NCI-H526 treated with DMSO at 0.1 percent for 48 hours (cell line): ENCODE data around the gene MISP.

Experiments
- DNase-seq: peaks from one replicate; lab custom pipeline; 2025; lab: John Stamatoyannopoulos, UW

The MISP gene

DNA sequence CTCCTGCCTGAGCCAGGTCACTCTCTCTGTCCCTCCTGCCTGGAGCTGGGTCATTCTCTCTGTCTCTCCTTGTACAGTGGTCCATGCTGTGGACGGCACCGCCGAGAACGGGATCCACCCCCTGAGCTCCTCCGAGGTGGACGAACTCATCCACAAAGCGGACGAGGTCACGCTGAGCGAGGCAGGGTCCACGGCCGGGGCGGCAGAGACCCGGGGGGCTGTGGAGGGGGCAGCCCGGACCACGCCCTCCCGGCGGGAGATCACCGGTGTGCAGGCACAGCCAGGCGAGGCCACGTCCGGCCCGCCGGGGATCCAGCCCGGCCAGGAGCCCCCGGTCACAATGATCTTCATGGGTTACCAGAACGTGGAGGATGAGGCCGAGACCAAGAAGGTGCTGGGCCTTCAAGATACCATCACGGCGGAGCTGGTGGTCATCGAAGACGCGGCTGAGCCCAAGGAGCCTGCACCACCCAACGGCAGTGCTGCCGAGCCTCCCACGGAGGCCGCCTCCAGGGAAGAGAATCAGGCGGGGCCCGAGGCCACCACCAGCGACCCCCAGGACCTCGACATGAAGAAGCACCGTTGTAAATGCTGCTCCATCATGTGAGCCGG lies 4.6 kb upstream of the MISP start:
- DNase-seq: no peak

DNA sequence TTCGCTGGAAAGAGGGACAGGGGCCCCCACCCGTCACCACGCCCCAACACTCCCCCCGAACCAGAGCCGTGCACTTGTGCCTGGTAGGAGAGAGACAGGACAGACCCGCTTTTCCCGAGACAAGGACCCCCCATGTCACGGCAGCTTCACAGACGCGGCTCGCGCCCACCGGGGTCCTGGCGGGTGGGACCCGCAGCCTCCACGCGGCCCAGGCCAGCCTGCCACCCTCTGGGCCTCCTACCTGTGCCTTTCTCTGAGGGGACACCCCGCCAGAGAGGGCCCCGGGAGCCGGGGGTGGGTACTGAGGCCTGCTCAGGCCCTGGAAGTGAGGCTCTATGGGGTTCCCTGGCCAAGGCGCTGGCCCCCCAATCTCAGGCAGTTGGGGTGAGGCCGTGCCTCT lies 4.0 kb upstream of the MISP start:
- no peak for DNase-seq

DNA sequence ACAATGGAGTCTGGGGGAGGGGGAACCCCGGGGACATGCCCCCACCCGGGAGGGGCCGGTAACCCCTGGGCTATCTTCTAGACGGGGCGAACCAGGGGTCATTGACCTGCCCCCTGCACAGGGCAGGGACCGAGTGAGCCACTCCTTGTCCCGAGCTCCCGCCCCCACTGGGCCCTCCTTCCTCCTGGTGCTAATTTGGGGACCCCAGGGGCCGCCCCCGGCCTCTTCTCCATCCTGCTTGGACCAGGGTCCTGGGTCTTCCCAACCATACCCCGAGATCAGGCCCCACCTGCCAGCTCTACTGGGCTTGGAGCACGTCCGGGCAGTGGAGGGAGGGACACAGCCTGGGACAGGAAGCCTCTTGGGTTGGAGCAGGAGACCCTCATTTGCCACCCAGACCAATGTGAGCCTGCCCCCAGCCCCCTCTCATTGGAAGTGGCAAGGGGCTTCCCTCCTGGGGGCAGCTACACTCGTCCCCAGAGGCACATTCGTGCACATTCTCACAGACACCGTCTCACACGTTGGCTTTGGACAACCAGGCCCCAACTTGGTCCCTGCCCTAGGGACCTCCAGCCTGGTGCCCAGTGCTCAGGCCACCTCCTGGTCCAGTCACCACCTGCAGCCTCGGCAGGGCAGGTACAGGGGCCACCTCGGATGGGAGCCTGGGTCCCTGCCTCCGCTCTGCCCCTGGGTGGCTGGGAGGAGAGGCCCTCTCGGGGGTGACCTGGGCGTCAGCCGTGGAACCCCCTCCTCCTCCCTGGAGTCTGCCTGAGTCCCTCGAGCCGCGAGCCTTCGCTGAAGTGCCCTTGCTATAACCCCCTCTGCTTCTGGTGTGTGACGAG lies 3.3 kb upstream of the MISP start:
- no peak for DNase-seq

DNA sequence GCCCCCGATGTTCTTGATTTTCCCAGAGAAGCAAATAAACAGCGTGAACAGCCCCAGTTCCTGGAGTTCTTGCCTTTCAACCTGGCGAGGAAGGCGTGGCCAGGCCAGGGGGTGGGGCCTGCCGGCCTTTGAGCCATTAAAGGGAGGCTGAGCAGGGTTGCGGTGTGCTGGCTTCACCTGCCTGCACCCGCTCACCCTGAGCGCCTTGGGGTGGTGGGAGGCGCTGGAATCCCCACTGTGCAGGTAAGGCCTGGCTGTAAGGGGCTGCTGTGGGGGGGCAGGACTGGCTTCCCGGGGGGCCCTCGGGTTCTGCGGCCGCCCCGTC lies 2.7 kb upstream of the MISP start:
- no peak for DNase-seq

DNA sequence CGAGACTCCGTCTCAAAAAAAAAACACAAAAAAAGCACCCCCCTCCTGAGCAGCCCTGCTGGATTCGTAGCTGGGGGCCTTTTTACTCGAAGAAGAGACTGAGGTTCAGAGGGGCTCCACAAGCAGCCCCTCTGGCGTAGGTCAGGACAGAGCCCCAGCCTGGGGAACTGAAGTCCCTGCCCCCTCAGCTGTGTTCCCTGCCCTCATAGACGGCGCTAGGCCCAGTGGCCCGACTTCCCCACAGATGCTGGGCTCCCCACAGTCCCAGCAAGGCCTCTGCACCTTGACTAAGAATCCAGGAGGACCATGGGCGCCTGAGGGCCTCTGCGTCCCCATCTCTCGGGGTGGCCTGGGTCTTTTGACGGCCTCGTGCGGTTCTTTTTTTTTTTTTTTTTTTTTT lies 1.1 kb upstream of the MISP start:
- no peak for DNase-seq

DNA sequence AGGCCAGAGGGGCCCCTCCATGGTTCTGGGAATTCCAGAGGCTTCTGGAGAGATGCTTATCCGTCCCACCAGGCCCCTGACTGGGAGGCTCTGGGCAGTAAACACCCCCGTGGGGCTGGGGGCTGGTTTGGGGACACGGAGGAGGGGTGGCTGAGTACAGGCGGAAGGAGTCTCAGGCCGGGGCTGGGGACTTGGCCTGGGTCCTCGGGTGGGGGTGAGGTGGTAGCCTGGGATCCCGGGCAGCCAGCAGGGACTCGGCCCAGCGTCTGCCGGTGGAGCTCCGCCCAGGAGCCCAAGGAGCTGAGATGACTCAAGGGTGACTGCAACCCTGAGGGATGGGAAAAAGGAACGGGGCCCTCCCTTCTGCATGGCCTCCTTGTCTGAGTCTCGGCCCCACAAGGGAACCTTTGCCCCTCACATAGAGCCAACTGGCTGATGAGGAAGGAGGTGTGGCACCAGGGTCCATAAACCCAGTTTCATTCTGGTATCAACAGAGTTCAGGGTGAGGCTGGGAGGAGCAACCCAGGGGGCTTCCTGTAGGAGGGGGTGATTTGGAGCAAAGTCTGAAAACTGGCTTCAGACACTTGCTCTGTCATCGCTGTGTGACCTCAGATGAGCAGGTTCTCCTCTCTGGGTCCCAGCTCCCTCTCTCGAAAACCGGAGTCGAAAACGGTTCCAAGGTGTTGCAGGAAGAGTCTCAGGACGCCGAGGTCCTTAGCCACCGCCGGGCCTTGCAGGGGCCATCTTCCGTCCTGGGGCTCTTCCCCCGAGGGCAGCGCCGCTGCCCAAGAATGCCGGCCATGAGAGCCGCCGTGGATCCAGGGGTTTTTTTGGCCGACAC lies 809 bp downstream of the MISP start:
- DNase-seq: no peak

DNA sequence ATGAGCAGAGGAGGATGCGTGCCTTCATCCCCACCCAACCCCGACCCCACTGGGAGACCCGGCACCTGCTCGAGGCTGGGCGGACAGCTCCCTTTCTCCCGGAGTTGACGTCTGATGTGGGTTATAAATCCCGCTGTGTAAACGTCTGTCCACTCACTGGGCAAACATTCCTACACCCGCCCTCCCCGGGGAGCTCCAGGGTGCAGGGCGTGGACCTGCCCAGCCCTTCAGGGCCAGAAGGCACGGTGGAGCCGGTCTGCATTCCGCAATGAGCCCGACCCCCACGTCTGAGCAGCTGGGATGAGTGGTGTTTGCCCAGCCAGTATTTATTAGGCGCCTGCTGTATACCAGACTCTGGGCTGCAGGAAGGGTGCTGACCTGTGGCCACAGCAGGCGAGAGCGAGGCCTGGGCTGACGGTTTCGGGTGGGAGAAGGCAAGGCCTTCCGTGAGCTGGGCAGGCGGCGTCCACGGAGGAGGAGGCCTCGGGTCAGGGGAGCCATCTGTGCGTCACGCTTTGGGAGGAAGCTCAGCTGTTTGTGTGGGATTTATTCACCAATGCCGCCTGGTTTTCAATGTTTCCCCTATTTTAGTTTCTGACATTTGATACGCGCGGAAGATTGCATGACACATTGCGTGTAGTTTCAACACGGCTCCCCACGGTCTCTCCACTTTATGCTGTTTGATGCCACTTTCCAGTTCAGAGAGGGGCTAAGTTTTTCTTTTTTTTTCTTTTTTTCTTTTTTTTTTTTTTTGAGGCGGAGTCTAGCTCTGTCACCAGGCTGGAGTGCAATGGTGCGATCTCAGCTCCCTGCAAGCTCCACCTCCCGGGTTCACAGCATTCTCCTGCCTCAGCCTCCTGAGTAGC lies 2.0 kb downstream of the MISP start:
- DNase-seq: no peak

DNA sequence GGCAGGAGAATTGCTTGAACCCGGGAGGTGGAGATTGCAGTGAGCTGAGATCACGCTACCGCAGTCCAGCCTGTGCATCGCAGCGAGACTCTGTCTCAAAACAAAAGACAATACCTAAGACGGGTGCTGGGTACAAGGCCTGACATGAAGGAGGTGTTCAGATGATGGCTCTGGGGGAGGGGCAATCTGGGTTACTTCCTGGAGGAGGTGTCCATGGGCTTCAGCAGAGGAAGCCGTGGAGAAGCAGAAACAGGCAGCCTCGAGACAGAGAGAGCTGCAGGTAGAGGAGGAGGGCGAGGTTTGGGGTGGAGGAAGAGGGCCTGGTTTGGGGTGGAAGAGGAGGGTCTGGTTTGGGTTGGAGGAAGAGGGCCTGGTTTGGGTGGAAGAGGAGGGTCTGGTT lies 3.6 kb downstream of the MISP start:
- DNase-seq: no peak

DNA sequence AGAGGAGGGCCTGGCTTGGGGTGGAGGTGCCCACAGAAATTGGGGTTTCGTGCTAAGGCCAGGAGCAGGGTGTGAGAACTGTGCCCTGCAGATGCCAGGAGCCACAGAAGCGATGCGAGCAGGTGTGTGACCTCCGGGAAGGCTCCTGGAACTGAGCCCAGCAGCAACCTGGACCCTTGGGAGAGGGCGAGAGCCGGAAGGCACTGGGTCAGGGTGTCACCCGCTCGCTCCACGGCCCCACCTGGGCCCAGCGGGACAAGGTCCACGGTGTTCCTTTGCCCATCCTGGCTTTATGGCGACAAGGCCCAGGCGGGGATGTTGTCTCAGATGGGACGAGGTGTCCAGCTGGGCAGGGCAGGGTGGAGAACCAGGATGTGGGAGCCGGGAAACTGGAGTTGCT lies 4.2 kb downstream of the MISP start:
- no peak for DNase-seq

DNA sequence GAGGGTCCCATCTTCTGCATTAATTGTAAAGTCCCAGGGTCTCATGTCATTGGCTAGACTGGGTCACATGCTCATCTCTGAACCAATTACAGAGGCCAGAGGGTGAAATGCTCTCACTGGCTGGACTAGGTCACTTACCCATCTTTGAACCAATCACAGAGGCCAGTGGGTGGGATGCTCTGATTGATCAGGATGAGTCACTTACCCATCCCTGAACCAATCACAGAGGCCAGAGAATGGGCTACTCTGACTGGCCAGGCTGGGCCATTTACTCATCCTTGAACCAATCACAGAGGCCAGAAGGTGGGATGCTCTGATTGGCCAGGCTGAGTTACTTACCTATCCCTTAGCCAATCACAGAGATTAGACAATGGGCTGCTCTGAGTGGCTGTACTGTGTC lies 5.3 kb downstream of the MISP start:
- DNase-seq: no peak

DNA sequence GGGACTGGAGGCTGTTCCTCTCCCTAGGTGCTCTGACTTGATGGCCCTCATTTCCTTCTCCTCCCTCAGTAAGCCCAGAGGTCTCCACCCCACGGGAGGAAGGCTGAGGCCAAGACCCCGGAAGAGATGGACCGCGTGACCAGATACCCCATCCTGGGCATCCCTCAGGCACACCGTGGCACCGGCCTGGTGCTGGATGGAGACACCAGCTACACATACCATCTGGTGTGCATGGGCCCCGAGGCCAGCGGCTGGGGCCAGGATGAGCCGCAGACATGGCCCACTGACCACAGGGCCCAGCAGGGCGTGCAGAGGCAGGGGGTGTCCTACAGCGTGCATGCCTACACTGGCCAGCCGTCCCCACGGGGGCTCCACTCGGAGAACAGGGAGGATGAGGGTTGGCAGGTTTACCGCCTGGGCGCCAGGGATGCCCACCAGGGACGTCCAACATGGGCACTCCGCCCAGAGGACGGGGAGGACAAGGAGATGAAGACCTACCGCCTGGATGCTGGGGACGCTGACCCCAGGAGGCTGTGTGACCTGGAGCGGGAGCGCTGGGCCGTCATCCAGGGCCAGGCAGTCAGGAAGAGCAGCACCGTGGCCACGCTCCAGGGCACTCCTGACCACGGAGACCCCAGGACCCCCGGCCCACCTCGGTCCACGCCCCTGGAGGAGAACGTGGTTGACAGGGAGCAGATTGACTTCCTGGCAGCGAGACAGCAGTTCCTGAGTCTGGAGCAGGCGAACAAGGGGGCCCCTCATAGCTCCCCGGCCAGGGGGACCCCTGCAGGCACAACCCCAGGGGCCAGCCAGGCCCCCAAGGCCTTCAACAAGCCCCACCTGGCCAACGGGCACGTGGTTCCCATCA lies 6.1 kb downstream of the MISP start:
- DNase-seq: no peak

DNA sequence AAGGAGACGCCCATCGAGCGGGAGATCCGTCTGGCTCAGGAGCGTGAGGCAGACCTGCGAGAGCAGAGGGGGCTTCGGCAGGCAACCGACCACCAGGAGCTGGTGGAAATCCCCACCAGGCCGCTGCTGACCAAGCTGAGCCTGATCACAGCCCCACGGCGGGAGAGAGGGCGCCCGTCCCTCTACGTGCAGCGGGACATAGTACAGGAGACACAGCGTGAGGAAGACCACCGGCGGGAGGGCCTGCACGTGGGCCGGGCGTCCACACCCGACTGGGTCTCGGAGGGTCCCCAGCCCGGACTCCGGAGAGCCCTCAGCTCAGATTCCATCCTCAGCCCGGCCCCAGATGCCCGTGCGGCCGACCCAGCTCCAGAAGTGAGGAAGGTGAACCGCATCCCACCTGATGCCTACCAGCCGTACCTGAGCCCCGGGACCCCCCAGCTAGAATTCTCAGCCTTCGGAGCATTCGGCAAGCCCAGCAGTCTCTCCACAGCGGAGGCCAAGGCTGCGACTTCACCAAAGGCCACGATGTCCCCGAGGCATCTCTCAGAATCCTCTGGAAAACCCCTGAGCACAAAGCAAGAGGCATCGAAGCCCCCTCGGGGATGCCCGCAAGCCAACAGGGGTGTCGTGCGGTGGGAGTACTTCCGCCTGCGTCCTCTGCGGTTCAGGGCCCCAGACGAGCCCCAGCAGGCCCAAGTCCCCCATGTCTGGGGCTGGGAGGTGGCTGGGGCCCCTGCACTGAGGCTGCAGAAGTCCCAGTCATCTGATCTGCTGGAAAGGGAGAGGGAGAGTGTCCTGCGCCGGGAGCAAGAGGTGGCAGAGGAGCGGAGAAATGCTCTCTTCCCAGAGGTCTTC lies 7.1 kb downstream of the MISP start:
- no peak for DNase-seq

DNA sequence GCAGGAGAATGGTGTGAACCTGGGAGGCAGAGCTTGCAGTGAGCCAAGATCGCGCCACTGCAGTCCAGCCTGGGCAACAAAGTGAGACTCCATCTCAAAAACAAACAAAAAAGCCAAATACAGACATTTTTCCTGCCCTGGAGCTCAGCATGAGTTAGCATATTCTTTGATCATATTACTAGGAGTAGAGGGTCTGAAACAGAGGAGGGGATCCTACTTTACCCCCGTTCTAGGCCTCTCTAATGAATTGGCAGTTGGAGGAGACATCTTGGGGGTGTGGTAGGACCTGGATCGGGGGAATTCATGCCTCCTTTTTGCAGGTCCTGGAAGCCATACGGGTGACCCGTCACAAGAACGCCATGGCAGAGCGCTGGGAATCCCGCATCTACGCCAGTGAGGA lies 12.3 kb downstream of the MISP start:
- DNase-seq: no peak

DNA sequence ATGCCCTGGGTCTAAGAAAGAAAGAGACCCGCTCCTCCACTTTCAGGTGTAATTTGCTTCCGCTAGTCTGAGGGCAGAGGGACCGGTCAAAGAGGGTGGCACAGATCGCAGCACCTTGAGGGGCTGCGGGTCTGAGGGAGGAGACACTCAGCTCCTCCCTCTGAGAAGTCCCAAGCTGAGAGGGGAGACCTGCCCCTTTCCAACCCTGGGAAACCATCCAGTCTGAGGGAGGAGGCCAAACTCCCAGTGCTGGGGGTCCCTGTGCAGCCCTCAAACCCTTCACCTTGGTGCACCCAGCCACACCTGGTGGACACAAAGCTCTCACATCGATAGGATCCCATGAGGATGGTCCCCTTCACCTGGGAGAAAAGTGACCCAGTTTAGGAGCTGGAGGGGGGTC lies 13.0 kb downstream of the MISP start:
- no peak for DNase-seq

DNA sequence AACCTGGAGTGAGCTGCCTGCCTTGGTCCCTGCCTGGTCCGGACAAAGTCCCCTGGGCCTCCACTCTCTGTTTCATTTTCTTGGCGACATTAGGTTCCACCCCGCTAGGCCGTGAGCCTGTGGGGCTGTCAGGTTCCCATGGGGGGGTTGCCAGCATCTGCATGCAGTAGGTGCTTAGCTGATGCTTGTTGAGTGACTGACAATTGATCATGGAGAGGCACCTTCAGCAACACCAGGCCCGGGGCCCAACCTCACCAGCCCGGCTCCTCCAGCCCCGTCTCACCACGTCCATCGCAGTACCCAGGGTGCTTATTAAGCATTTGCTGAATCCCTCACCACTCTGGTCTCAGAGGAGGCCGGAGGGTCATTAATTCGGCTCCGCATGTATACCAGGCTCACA lies 13.4 kb downstream of the MISP start:
- DNase-seq: no peak

DNA sequence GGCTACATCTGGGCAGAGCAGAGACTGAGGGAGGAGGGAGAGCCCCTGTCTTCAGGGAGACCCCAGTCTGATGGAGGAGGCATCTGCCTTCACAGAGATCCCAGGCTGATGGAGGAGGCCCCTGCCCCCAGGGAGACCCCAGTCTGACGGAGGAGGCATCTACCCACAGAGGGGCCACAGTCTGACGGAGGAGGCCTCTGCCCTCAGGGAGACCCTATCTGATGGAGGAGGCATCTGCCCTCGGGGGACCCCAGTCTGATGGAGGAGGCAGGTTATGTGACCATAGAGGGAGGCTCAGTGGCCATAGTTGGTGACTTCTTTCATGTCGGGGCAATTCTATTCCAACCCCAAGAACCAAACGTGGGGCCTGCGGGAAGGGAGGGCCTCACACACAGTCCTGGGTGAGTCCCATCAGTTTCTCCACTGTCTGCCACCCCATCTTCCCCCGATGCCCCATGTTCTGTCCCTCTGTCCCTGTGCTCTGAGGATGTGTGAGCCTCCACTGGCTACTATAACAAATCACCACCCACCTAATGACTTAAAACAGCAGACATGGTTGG lies 14.3 kb downstream of the MISP start:
- DNase-seq: no peak

DNA sequence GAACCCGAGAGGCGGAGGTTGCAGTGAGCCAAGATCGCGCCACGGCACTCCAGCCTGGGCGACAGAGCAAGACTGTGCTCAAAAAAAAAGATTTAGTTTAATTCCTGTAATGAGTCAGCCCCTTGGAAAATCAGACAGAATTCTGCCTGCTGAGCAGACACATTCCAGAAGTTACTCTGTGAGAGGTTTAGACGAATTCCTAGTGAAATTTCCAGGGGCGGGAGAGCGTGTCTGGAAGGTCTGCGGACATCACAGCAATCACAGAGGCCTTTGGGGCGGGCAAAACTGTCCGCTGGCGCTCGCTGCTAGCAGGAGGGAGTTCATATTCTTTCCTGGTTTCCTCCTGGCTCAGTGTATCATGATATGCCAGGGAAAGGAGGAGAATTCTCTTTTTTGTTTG lies 17.5 kb downstream of the MISP start:
- DNase-seq: no peak

DNA sequence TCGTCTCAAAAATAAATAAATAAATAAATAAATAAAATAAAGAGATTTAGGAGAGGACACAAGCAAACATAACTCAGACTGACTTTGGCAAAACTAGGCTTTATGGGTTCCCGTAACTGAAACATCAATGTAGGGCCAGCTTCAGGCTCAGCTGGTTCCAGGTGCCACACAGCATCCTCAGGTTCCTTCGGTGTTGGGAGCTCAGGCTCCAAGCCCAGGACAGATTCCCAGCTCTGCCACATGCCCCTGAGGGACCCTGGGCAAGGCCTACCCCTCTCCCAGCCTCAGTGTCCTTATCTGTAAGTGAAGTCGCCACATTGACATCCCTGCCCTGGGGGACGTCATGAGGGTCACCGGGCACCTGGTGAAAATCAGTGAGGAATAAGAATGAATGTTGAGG lies 18.7 kb downstream of the MISP start:
- no peak for DNase-seq

DNA sequence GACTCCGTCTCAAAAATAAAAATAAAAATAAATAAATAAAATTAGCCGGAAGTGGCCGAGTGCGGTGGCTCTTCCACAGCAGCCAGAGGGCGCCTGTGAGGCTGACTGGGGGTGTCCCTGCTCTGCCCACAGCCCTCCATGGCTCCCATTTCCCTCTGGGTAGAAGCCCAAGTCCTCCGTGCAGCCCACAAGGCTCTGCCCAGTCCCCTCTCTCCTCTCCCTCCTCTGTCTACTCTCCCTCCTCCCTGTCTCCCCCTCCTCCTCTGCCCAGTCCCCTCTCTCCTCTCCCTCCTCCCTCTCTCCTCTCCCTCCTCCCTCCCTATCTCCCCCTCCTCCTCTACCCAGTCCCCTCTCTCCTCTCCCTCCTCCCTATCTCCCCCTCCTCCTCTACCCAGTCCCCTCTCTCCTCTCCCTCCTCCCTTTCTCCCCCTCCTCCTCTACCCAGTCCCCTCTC lies 20.4 kb downstream of the MISP start:
- no peak for DNase-seq

DNA sequence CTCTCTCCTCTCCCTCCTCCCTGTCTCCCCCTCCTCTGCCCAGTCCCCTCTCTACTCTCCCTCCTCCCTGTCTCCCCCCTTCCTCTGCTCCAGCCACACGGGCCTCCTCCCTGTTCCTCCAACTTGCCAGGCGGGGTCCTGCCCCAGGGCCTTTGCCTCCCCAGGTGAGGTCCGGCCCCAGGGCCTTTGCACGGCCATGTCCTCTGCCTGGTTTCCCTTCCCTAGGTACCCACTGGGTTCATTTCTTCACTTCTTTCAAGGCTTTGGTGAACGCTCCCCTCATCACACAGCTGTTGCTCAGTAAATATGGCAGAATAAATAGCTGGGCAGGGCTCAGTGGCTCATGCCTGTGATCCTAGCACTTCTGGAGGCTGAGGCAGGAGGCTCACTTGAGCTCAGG lies 21.2 kb downstream of the MISP start:
- DNase-seq: no peak
